Endothelial cell of umbilical vein (primary cell): ENCODE measurements around the gene FOXJ1. TPM values are rescaled to one million over a fixed set of nuclear protein-coding genes. Genes with fewer than 3 reads are reported as not detected.

ENCODE experiments used
- BruUV-seq: library from RNA; stranded (reverse); fragments of 400-500 nt; replicated peaks from 2 replicates; lab custom pipeline; 2021; lab: Mats Ljungman, UMichigan
- CTCF ChIA-PET: fragments of 300-600, 350-600 bp; sonication (Branson Sonifier 250); formaldehyde crosslinking; loops from one replicate; lab custom pipeline; 2021; ENCODE audit warnings: antibody characterized with exemption, inconsistent platforms; lab: Charles Lee
- POLR2A ChIA-PET: fragments of 300-600, 350-600 bp; sonication (Branson Sonifier 250); formaldehyde crosslinking; loops from one replicate; lab custom pipeline; 2021; ENCODE audit warnings: antibody characterized with exemption, inconsistent platforms; lab: Charles Lee
- DNase-seq: peaks from one replicate; pipeline ENCODE4 v3.0.0-alpha.2; 2011; ENCODE audit warnings: low read depth, low spot score
- FAIRE-seq: peaks from 2 replicates; lab custom pipeline; 2011; peaks lifted over from hg19 to GRCh38; lab: Jason Lieb, UNC
- H2AFZ ChIP-seq: 2 replicates; pipeline ENCODE4 v1.6.0; 2012; ENCODE audit warnings: low read depth, low read length, control low read depth, inconsistent platforms
- H3K27ac ChIP-seq: 2 replicates; pipeline ENCODE4 v1.5.1; 2011; ENCODE audit warnings: low read depth, mild to moderate bottlenecking, control low read depth, low read length, moderate library complexity; ENCODE audit not compliant: insufficient read depth
- H3K27me3 ChIP-seq, 2 experiments: 2 replicates each; pipeline versions ENCODE4 v1.6.0 to v1.6.1; 2011; ENCODE audit warnings: low read length in 2 of 2, mixed read lengths in 1 of 2; ENCODE audit not compliant: control insufficient read depth in 2 of 2, insufficient read depth in 2 of 2
- H3K36me3 ChIP-seq, 2 experiments: 2 replicates in 1 of 2; 3 replicates in 1 of 2; pipeline ENCODE4 v1.5.1; 2011; ENCODE audit warnings: low read length in 2 of 2, mild to moderate bottlenecking in 1 of 2, moderate library complexity in 1 of 2; ENCODE audit not compliant: control insufficient read depth in 2 of 2, insufficient read depth in 2 of 2; ENCODE audit errors: extremely low read depth in 1 of 2
- H3K4me1 ChIP-seq: 3 replicates; pipeline ENCODE4 v1.5.1; 2011; ENCODE audit warnings: mild to moderate bottlenecking, low read length; ENCODE audit not compliant: control insufficient read depth, insufficient read depth; ENCODE audit errors: extremely low read depth
- H3K4me2 ChIP-seq: 2 replicates; pipeline ENCODE4 v1.6.1; 2011; ENCODE audit warnings: low read length, control low read depth, mixed read lengths; ENCODE audit not compliant: insufficient read depth
- H3K4me3 ChIP-seq, 3 experiments: fragments of 200-600 bp in 1 of 3; sonication (generic), shearing (Covaris generic) in 1 of 3; replicated peaks in 1 of 3; 2 replicates each; pipeline ENCODE4 v1.5.1; 2011 to 2016; ENCODE audit warnings: control low read depth in 3 of 3, low read length in 3 of 3, mild to moderate bottlenecking in 2 of 3, inconsistent platforms in 1 of 3, low read depth in 1 of 3, moderate library complexity in 1 of 3; ENCODE audit not compliant: insufficient read depth in 1 of 3
- H3K79me2 ChIP-seq: 2 replicates; pipeline ENCODE4 v1.6.0; 2012; ENCODE audit warnings: low read length, inconsistent platforms; ENCODE audit not compliant: control insufficient read depth, insufficient read depth
- H3K9ac ChIP-seq: replicated peaks from 2 replicates; pipeline ENCODE3; 2011; ENCODE audit warnings: low read length, control low read depth; ENCODE audit not compliant: insufficient read depth; ENCODE audit errors: extremely low read depth
- H3K9me1 ChIP-seq: replicated peaks from 3 replicates; pipeline ENCODE4 v1.6.0; 2011; ENCODE audit warnings: mild to moderate bottlenecking, low read length; ENCODE audit not compliant: control insufficient read depth, insufficient read depth; ENCODE audit errors: extremely low read depth
- H3K9me3 ChIP-seq: replicated peaks from 2 replicates; pipeline ENCODE4 v1.5.1; 2012; ENCODE audit warnings: low read length, inconsistent platforms; ENCODE audit not compliant: control insufficient read depth, insufficient read depth
- H4K20me1 ChIP-seq: replicated peaks from 2 replicates; pipeline ENCODE3; 2011; ENCODE audit warnings: mild to moderate bottlenecking, low read length; ENCODE audit not compliant: control insufficient read depth, insufficient read depth; ENCODE audit errors: extremely low read depth
- CTCF ChIP-seq, 2 donors: IDR thresholded peaks; 1 replicate in 1 of 2; 2 replicates in 1 of 2; pipeline ENCODE4 v1.5.1; 2011; ENCODE audit warnings: low read length in 2 of 2, mild to moderate bottlenecking in 2 of 2, moderate library complexity in 2 of 2, control low read depth in 1 of 2, inconsistent platforms in 1 of 2, low read depth in 1 of 2; ENCODE audit not compliant: insufficient read depth in 1 of 2; ENCODE audit errors: extremely low read depth in 1 of 2
- EZH2 ChIP-seq: IDR thresholded peaks from 2 replicates; pipeline ENCODE4 v1.6.1; 2012; ENCODE audit warnings: borderline replicate concordance, low read depth, mild to moderate bottlenecking, moderate library complexity, low read length, inconsistent platforms; ENCODE audit not compliant: severe bottlenecking
- FOS ChIP-seq: IDR thresholded peaks from 2 replicates; pipeline ENCODE4 v1.6.1; 2011; ENCODE audit warnings: mild to moderate bottlenecking, low read length, moderate library complexity, borderline replicate concordance; ENCODE audit not compliant: insufficient read depth
- GATA2 ChIP-seq: IDR thresholded peaks from 2 replicates; pipeline ENCODE4 v1.7.0; 2011; ENCODE audit warnings: low read depth, mild to moderate bottlenecking, moderate library complexity, mixed read lengths, low read length; ENCODE audit not compliant: insufficient read length, insufficient read depth
- JUN ChIP-seq: IDR thresholded peaks from 2 replicates; pipeline ENCODE4 v1.6.1; 2011; ENCODE audit warnings: borderline replicate concordance, low read depth; ENCODE audit not compliant: insufficient read length, insufficient read depth
- MAX ChIP-seq: IDR thresholded peaks from 2 replicates; pipeline ENCODE4 v1.6.1; 2011; ENCODE audit not compliant: insufficient read depth, insufficient read length
- MYC ChIP-seq: IDR thresholded peaks from one replicate; pipeline ENCODE4 v1.6.1; 2011; ENCODE audit warnings: mild to moderate bottlenecking, low read depth, low read length
- POLR2A ChIP-seq: IDR thresholded peaks from 2 replicates; pipeline ENCODE4 v1.6.1; 2012; ENCODE audit warnings: low read depth, mild to moderate bottlenecking, control low read depth, low read length
- POLR2AphosphoS5 ChIP-seq: IDR thresholded peaks from 2 replicates; pipeline ENCODE4 v1.6.1; 2012; ENCODE audit warnings: low read depth, mild to moderate bottlenecking, control low read depth, low read length, moderate library complexity; ENCODE audit not compliant: insufficient read depth
- dilution Hi-C: fragments of 300-500 bp; cut with MboI; formaldehyde crosslinking; loops from one replicate; pipeline ENCODE4 v1.15.0; 2019; ENCODE audit warnings: low sequenced_read_pairs; ENCODE audit not compliant: extremely low pct_ligation_motif_present
- intact Hi-C: fragments of 100-400 bp; cut with micrococcal nuclease; formaldehyde crosslinking; loops from one replicate; pipeline ENCODE4 v1.10.0; 2022
- polyA plus RNA-seq, 4 experiments: library from polyadenylated mRNA; depleted of rRNA in 3 of 4; stranded (reverse) in 3 of 4; unstranded in 1 of 4; fragments of >200 nt; gene quantifications; 2 replicates each; pipeline versions ENCODE4 v1.2.1 to v1.2.3, GENCODE V29; 2011 to 2012; ENCODE audit warnings: missing spikeins in 1 of 4
- total RNA-seq: library from RNA; stranded (reverse); gene quantifications from 2 replicates; pipeline ENCODE4 v1.2.3, GENCODE V29; 2021

FOXJ1 gene
- total and polyA plus RNA-seq, 2 donors (not counting 3 experiments of a cell fraction or from before 2014, with no cell fraction given) = not detected

- H3K9me3 ChIP-seq = no peaks in the 10 kb centered on the region
- FAIRE-seq (no peak), DNase-seq (no peak)
- POLR2A ChIA-PET = interaction anchor here (0.6 kb wide), 1 partner anchor 16 kb away, joined by 3 read pairs; no protein-coding TSS in a partner anchor
- dilution Hi-C loops = no loop called here
- peaks cover 7% of the 10 kb centered on the region for H3K4me1 ChIP-seq
- intact Hi-C loops = no loop called here
- BruUV-seq = no TSS peak
- H3K36me3 ChIP-seq = no peaks in the 10 kb centered on the region
- no peaks in the 10 kb centered on the region for H4K20me1 ChIP-seq
- no peak overlapping the region for H3K9ac ChIP-seq
- CTCF ChIA-PET = interaction anchor here (0.5 to 5.4 kb wide), 7 partner anchors 8 to 113 kb away, joined by 3 to 99 read pairs (median 3); no protein-coding TSS in a partner anchor
- no peak overlapping the region for H3K27ac ChIP-seq
- H3K4me2 ChIP-seq = no peak overlapping the region
- H2AFZ ChIP-seq = no peak overlapping the region
- H3K27me3 ChIP-seq = no peaks in the 10 kb centered on the region
- TF ChIP-seq POLR2AphosphoS5 = no peak
- no peak for TF ChIP-seq MYC
- no peak for TF ChIP-seq CTCF (IDR thresholded peaks at IDR 0.05; ENCODE audit: extremely low read depth in 1 of 2, insufficient read depth in 1 of 2, low read depth in 1 of 2, low read length in 2 of 2)
- TF ChIP-seq JUN = no peak
- TF ChIP-seq GATA2 = no peak
- TF ChIP-seq MAX = no peak
- no peak for TF ChIP-seq EZH2
- no peak for TF ChIP-seq FOS
- no peak for TF ChIP-seq POLR2A
- H3K79me2 ChIP-seq = no peaks in the 10 kb centered on the region
- no peaks in the 10 kb centered on the region for H3K9me1 ChIP-seq
- no peak overlapping the region for H3K4me3 ChIP-seq
These were observed 35.9 kb upstream of the FOXJ1 start for GRCh38 chr17:76176701-76177574.
